PC-9 (cell line): ENCODE results near the gene MICALL2. TPM values are rescaled to one million over a fixed set of nuclear protein-coding genes. Genes with fewer than 3 reads are reported as not detected.

Experiments used
- BruUV-seq: library from RNA; stranded (reverse); fragments of 400-500 nt; replicated peaks from 2 replicates; lab custom pipeline; 2021; lab: Mats Ljungman, UMichigan
- CTCF ChIA-PET: fragments of 300-600 bp; sonication (Branson Sonifier 250); formaldehyde crosslinking; loops from one replicate; lab custom pipeline; 2022; ENCODE audit warnings: antibody characterized with exemption; lab: Charles Lee
- POLR2A ChIA-PET: fragments of 300-600 bp; sonication (Branson Sonifier 250); formaldehyde crosslinking; loops from one replicate; lab custom pipeline; 2022; ENCODE audit warnings: antibody characterized with exemption; ENCODE audit not compliant: unreplicated experiment; lab: Charles Lee
- DNase-seq, 2 experiments: peaks; one replicate each; pipeline versions ENCODE4 v3.0.0 to v3.0.0-alpha.2; 2015 to 2022; ENCODE audit warnings: mixed read lengths in 1 of 2
- H2AFZ ChIP-seq: fragments of 200-600 bp; sonication (generic); 2 replicates; pipeline ENCODE4 v1.8.1; 2017; ENCODE audit warnings: antibody characterized with exemption
- H3F3A ChIP-seq: fragments of 200-600 bp; sonication (generic); 2 replicates; pipeline ENCODE4 v1.8.1; 2017; ENCODE audit warnings: antibody characterized with exemption, mild to moderate bottlenecking, low read depth; ENCODE audit not compliant: insufficient read depth
- H3K27ac ChIP-seq: fragments of 200-600 bp; sonication (generic); 2 replicates; pipeline ENCODE4 v1.6.1; 2016; ENCODE audit warnings: mixed run types
- H3K27me3 ChIP-seq: fragments of 200-600 bp; sonication (generic); 2 replicates; pipeline ENCODE4 v1.6.1; 2016; ENCODE audit warnings: low read depth, mixed run types; ENCODE audit not compliant: insufficient read depth
- H3K36me3 ChIP-seq: fragments of 200-600 bp; sonication (generic); 2 replicates; pipeline ENCODE4 v1.6.1; 2016; ENCODE audit warnings: low read depth, mixed run types
- H3K4me1 ChIP-seq: fragments of 200-600 bp; sonication (generic); replicated peaks from 2 replicates; pipeline ENCODE4 v1.6.1; 2016; ENCODE audit warnings: mixed run types; ENCODE audit not compliant: insufficient read depth
- H3K4me2 ChIP-seq: fragments of 200-600 bp; sonication (generic); 2 replicates; pipeline ENCODE4 v1.6.1; 2017; ENCODE audit warnings: mixed run types
- H3K4me3 ChIP-seq: fragments of 200-600 bp; sonication (generic); 2 replicates; pipeline ENCODE4 v1.6.1; 2016; ENCODE audit warnings: mixed run types
- H3K79me2 ChIP-seq: fragments of 200-600 bp; sonication (generic); 2 replicates; pipeline ENCODE4 v1.6.1; 2017; ENCODE audit warnings: low read depth, mixed run types
- H3K9me2 ChIP-seq: fragments of 200-600 bp; sonication (generic); 2 replicates; pipeline ENCODE4 v1.8.1; 2017; ENCODE audit warnings: mild to moderate bottlenecking; ENCODE audit not compliant: insufficient read depth
- H3K9me3 ChIP-seq: fragments of 200-600 bp; sonication (generic); 2 replicates; pipeline ENCODE4 v1.8.1; 2016; ENCODE audit warnings: low read depth; ENCODE audit not compliant: insufficient read depth
- H4K20me1 ChIP-seq: fragments of 200-600 bp; sonication (generic); 2 replicates; pipeline ENCODE4 v1.8.1; 2017; ENCODE audit not compliant: insufficient read depth
- CTCF ChIP-seq: fragments of 200-600 bp; sonication (generic); conservative IDR thresholded peaks from 2 replicates; pipeline ENCODE4 v1.6.1; 2017; ENCODE audit warnings: mixed run types, antibody characterized with exemption, mild to moderate bottlenecking, moderate library complexity
- EZH2 ChIP-seq: fragments of 200-600 bp; sonication (generic); IDR thresholded peaks from 2 replicates; pipeline ENCODE4 v1.8.0; 2017; ENCODE audit warnings: antibody characterized with exemption, low read depth
- intact Hi-C: fragments of 100-400 bp; cut with micrococcal nuclease; formaldehyde crosslinking; loops from one replicate; pipeline ENCODE4 v1.10.0; 2022; ENCODE audit not compliant: unreplicated experiment
- total RNA-seq: library from RNA; stranded (reverse); gene quantifications from 2 replicates; pipeline ENCODE4 v1.2.3, GENCODE V29; 2021

The MICALL2 gene
- total RNA-seq, 1 experiment from 2014 or later, result 104 TPM

DNA sequence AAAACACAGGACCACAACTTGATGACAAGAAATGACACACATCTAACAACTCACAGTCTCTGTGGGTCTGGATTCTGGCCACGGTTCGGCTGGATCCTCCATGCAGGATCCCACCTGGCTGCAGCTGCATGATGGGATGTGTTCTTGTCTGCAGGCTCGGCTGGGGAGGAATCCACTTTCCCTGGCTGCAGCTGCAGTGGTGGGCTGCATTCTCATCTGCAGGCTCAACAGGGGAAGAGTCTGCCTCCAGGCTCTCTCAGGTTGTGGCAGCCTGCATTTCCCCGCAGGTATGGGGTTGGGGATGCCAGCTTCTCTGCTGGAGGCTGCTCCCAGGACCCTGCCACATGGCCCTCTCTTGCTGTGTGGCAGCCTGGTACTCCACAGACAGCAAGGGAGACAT is 64.9 kb downstream of the MICALL2 start:
- no peaks in the 10 kb centered on the region for H3F3A ChIP-seq
- BruUV-seq, result no TSS peak
- H3K9me2 ChIP-seq, result no peaks in the 10 kb centered on the region
- CTCF ChIA-PET, result no interaction called here
- no peak overlapping the region for H3K4me2 ChIP-seq
- POLR2A ChIA-PET, result no interaction called here
- no peak overlapping the region for H2AFZ ChIP-seq
- H3K4me1 ChIP-seq, result no peaks in the 10 kb centered on the region
- no peak for DNase-seq
- no peaks in the 10 kb centered on the region for H3K36me3 ChIP-seq
- H3K4me3 ChIP-seq, result no peak overlapping the region
- H3K27ac ChIP-seq, result no peak overlapping the region
- no peaks in the 10 kb centered on the region for H3K79me2 ChIP-seq
- H4K20me1 ChIP-seq, result 0 out of 2 replicates have a peak, but pooled peaks cover under 1% of the 10 kb centered on the region
- TF ChIP-seq CTCF (no peak), EZH2 (no peak)
- 0 out of 2 replicates have a peak, but pooled peaks cover 4% of the 10 kb centered on the region for H3K9me3 ChIP-seq
- H3K27me3 ChIP-seq, result peaks cover 75% of the 10 kb centered on the region
- intact Hi-C loops, result no loop called here

GRCh38 chr7:1393421-1393820 is 65.8 kb downstream of the MICALL2 start:
- 0 out of 2 replicates have a peak, but pooled peaks cover 2% of the 10 kb centered on the region for H4K20me1 ChIP-seq
- no peak overlapping the region for H2AFZ ChIP-seq
- H3K36me3 ChIP-seq, result no peaks in the 10 kb centered on the region
- no peak for DNase-seq
- 0 out of 2 replicates have a peak, but pooled peaks cover 4% of the 10 kb centered on the region for H3K9me3 ChIP-seq
- TF ChIP-seq CTCF (no peak), EZH2 (no peak)
- H3K79me2 ChIP-seq, result no peaks in the 10 kb centered on the region
- CTCF ChIA-PET, result no interaction called here
- peaks cover 80% of the 10 kb centered on the region for H3K27me3 ChIP-seq
- no peak overlapping the region for H3K4me2 ChIP-seq
- no peak overlapping the region for H3K4me3 ChIP-seq
- no peaks in the 10 kb centered on the region for H3F3A ChIP-seq
- H3K27ac ChIP-seq, result no peak overlapping the region
- no TSS peak for BruUV-seq
- intact Hi-C loops, result no loop called here
- POLR2A ChIA-PET, result no interaction called here
- no peaks in the 10 kb centered on the region for H3K4me1 ChIP-seq
- H3K9me2 ChIP-seq, result no peaks in the 10 kb centered on the region

- TF ChIP-seq CTCF, result no peak
- TF ChIP-seq EZH2, result no peak
- Histone ChIP-seq H3K27ac (no peak overlapping the region), H3K4me3 (no peak overlapping the region), H3K9me3 (0 out of 2 replicates have a peak, but pooled peaks cover 4% of the 10 kb centered on the region), H4K20me1 (0 out of 2 replicates have a peak, but pooled peaks cover 2% of the 10 kb centered on the region), H2AFZ (no peak overlapping the region), H3K4me2 (no peak overlapping the region), H3K9me2 (no peaks in the 10 kb centered on the region), H3K36me3 (no peaks in the 10 kb centered on the region), H3K4me1 (no peaks in the 10 kb centered on the region), H3F3A (no peaks in the 10 kb centered on the region), H3K27me3 (peaks cover 87% of the 10 kb centered on the region), H3K79me2 (no peaks in the 10 kb centered on the region)
- ChIA-PET POLR2A (no interaction called here), CTCF (no interaction called here)
- intact Hi-C loops, result no loop called here
- no peak for DNase-seq
- no TSS peak for BruUV-seq
These were observed 66.7 kb downstream of the MICALL2 start for GRCh38 chr7:1392556-1392955.
